IgD-negative memory B cell (primary cell): ENCODE results near the gene BACE1-AS. TPM values are rescaled to one million over a fixed set of nuclear protein-coding genes. Genes with fewer than 3 reads are reported as not detected.
A peak's percentile ranks its signal among the peaks of the same experiment; 100 is the strongest.
"Not testable (repeated sequence)": the region's sequence is repeated elsewhere in the genome, so short reads cannot be mapped to it uniquely, and the experiment has no call there.

Experiments
- H3K27ac Mint-ChIP-seq, 3 donors: one replicate each; pipeline ENCODE4 v1.8.0; 2020 to 2022; ENCODE audit warnings: mild to moderate bottlenecking in 3 of 3, mixed read lengths in 3 of 3, moderate library complexity in 1 of 3
- H3K27me3 Mint-ChIP-seq: one replicate; pipeline ENCODE4 v1.8.0; 2021; ENCODE audit warnings: mixed read lengths
- H3K36me3 Mint-ChIP-seq: one replicate; pipeline ENCODE4 v1.8.0; 2020; ENCODE audit warnings: mild to moderate bottlenecking, mixed read lengths
- H3K4me1 Mint-ChIP-seq, 3 donors: one replicate each; pipeline ENCODE4 v1.8.0; 2020 to 2022; ENCODE audit warnings: mixed read lengths in 3 of 3, mild to moderate bottlenecking in 1 of 3
- H3K4me3 Mint-ChIP-seq, 4 donors: one replicate each; pipeline ENCODE4 v1.8.0; 2020 to 2022; ENCODE audit warnings: mild to moderate bottlenecking in 4 of 4, mixed read lengths in 4 of 4, moderate library complexity in 3 of 4
- H3K9me3 Mint-ChIP-seq, 3 donors: one replicate each; pipeline ENCODE4 v1.8.0; 2020 to 2021; ENCODE audit warnings: mixed read lengths in 3 of 3, mild to moderate bottlenecking in 1 of 3
- polyA plus RNA-seq: library from polyadenylated mRNA; unstranded; fragments of 300-500 nt; fragmentation: Illumina TruSeq; gene quantifications from one replicate; pipeline ENCODE4 v1.2.3, GENCODE V29; 2021

Gene BACE1-AS
- polyA plus RNA-seq, 1 donor from 2014 or later: 0.59 TPM

DNA sequence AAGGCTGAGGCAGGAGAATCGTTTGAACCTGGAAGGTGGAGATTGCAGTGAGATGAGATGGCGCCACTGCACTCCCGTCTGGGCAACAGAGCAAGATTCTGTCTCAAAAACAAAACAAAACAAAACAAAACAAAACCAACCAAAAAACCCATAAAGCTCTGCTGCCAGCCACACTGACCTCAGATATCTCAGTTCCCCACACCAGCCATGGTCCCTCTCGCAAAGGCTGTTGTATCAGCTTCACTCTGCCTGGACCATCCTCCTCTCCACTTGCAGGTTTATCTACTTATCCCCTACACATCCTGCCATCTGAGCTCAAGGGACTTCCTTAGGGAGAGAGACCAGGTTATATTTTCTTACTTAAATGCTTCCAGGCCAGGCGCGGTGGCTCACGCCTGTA, 11.1 kb downstream of the BACE1-AS start:
- Mint-ChIP-seq H3K36me3 (no peaks in the 10 kb centered on the region), H3K4me1 (peaks cover 0 to 4% (median 0%) of the 10 kb centered on the region in 3 donors), H3K27me3 (peaks cover 10% of the 10 kb centered on the region), H3K9me3 (no peaks in the 10 kb centered on the region), H3K4me3 (no peak overlapping the region), H3K27ac (no peak overlapping the region)

DNA sequence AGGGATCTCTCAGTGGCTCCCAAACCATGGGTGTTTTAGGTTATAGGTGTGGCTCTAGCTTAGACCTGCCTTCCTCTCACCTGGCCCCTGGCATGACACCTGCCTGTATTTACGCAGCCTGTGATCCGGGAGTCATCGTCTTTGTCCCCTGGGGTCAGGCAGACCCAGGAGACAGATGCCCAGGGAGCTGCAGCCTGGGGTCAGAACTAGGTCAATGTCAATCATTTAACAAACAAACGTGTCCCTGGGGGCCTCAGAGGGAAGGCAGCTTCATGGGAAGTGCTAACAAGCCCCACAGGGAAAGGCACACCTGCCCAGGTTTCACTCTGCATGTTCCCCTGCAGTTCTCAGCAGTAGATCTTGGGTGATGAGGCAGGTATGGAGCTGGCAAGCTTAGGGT, 12.0 kb downstream of the BACE1-AS start:
- no peak overlapping the region for H3K4me3 Mint-ChIP-seq
- H3K9me3 Mint-ChIP-seq: no peaks in the 10 kb centered on the region
- peaks cover 0 to 4% (median 0%) of the 10 kb centered on the region in 3 donors for H3K4me1 Mint-ChIP-seq
- H3K36me3 Mint-ChIP-seq: no peaks in the 10 kb centered on the region
- H3K27ac Mint-ChIP-seq: no peak overlapping the region
- peaks cover 10% of the 10 kb centered on the region for H3K27me3 Mint-ChIP-seq

DNA sequence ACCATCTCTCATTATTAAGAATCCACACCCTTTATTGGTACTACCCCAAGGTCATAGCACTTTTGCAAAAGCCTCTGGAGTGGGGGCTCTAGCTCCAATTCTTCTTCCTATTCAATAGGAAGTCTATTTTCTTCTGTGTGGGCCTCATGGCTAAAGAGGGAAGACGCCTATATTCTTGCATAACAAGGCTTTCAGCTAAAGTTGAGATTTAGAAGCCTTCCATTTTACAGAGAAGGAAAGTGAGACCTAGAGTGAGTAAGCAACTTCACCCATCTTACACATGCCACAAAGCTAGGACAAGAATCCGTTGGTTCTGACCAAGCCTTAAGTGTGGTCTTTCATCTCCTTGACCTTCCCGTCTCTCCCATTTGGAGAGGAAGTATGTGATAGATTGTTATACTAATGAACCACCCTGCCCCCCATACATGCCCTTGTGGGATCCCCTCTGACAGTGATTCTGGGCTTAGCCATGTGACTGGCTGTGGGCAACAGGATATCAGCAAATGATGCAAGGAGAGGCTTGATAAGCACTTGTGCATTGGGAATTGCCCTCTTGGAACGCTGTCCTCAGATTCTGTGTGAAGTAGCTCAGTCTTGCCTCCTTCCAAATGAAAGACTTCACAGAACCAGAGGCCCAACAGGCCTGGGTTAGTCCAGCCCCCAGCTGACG, 12.6 kb downstream of the BACE1-AS start:
- Mint-ChIP-seq H3K9me3 (no peaks in the 10 kb centered on the region), H3K4me1 (peaks cover 0 to 4% (median 0%) of the 10 kb centered on the region in 3 donors), H3K4me3 (no peak overlapping the region), H3K27ac (no peak overlapping the region), H3K36me3 (no peaks in the 10 kb centered on the region), H3K27me3 (peaks cover 10% of the 10 kb centered on the region)

DNA sequence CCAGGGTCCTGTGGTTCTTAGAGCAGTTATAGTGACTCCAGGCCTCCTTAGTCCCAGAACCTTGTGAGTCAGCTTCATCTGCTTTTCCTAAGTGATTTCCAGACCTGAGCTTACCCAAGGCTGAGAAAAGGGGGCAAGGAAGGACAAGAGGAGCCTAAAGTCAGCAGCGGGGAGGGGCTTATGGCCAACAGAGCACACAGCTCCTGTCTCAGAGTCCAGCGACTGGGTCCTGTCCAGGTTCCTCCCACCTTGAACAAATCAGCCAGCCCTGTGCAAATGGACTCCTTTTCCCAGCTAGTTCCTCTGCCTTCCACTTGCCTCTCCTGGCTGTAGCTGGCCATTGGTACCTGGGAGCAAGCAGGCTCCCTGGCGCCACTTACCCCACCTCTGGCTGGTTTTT, 14.0 kb downstream of the BACE1-AS start:
- Mint-ChIP-seq H3K27ac (no peak overlapping the region), H3K9me3 (no peaks in the 10 kb centered on the region), H3K4me3 (no peak overlapping the region), H3K27me3 (peaks cover 10% of the 10 kb centered on the region), H3K4me1 (peaks cover 0 to 4% (median 0%) of the 10 kb centered on the region in 3 donors), H3K36me3 (no peaks in the 10 kb centered on the region)

DNA sequence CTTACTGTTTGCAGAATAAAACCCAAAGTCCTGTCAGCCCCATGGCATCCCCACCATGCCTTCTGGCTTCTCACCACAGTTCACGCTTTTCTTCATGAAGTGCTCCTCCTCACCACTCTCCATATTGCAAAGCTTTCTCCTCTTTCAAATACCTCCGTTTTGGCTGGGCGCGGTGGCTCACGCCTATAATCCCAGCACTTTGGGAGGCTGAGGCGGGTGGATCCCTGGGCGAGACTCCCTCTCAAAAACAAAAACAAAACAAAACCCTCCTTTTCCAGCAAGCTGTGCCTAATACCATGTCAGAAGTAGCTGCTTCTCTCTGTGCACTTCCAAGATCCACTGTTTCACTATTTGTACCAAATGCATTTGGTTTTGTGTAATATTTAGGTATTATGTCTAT, 18.2 kb downstream of the BACE1-AS start:
- Mint-ChIP-seq H3K4me1 (peaks cover 0 to 1% (median 0%) of the 10 kb centered on the region in 3 donors), H3K4me3 (no peak overlapping the region), H3K27me3 (peaks cover 19% of the 10 kb centered on the region), H3K36me3 (no peaks in the 10 kb centered on the region), H3K9me3 (no peaks in the 10 kb centered on the region), H3K27ac (no peak overlapping the region)

DNA sequence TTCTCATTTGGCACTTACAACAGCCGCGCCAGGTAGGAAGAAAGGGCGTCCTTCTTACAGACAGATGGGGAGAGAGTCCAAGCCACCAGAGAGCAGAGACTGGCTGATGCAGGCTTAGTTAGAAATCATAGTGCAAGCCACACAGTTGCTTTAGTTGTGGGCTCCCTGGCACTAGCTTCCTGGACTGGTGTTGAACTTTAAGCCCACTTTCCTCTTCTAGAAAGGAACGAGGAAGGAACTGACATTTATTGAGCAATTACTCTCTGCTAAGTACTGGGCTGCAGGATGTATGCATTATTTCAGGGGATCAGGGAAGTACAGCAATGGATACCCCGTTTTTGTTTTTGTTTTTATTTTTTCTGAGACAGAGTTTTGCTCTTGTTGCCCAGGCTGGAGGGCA, 21.9 kb downstream of the BACE1-AS start:
- H3K36me3 Mint-ChIP-seq: peaks cover 1% of the 10 kb centered on the region
- H3K4me3 Mint-ChIP-seq: no peak overlapping the region
- peaks cover 30% of the 10 kb centered on the region for H3K27me3 Mint-ChIP-seq
- H3K27ac Mint-ChIP-seq: no peak overlapping the region
- peaks cover 4 to 6% (median 5%) of the 10 kb centered on the region in 3 donors for H3K4me1 Mint-ChIP-seq
- peaks cover 0 to 2% (median 0%) of the 10 kb centered on the region in 3 donors for H3K9me3 Mint-ChIP-seq

DNA sequence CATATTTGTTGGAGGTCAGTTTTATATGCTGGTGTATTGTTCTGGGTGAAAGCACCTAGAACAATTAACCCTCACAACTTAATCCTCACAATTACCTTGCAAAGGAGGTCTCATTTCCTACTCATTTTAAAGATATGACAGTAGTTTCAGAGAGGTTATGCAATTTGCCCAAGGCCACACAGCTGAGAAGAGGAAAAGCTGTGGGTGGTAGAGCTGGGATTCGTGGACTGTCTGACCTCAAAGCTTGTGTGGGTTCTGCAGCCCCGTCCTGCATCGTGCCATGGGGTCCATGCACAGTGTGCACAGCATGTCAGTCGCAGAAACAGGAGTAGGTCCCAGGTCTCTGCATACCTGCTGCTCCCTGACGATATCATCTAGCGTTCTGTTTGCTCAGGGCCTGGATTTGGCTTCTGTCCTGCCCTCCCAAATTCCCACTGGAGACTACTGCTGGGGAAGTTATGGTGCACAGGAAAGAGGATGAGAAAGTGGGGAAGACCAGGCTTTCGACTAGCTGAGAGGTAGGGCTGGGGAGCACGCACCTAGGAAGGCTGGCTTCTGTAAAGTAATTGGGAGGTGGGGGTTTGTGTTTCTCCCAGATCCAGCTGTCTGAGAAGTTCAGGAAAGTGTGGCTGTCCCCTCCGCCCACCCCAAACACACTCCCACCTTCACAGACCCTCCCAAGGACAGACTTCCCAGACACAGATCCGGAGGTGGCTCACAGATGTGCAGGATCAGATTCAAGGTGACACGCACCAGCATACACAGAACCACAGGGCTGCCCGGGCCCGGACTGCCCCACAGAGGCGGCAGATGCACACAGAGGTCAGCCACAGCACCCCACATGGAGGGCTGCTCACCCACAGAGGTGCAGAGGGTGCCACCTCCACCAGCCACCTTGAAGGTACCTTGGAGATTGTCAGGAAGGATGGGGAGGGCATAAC, 23.0 kb downstream of the BACE1-AS start:
- Mint-ChIP-seq H3K9me3 (peaks cover 0 to 2% (median 0%) of the 10 kb centered on the region in 3 donors), H3K4me1 (peaks cover 4 to 6% (median 5%) of the 10 kb centered on the region in 3 donors), H3K4me3 (no peak overlapping the region), H3K27me3 (peaks cover 31% of the 10 kb centered on the region), H3K27ac (no peak overlapping the region), H3K36me3 (peaks cover 1% of the 10 kb centered on the region)

DNA sequence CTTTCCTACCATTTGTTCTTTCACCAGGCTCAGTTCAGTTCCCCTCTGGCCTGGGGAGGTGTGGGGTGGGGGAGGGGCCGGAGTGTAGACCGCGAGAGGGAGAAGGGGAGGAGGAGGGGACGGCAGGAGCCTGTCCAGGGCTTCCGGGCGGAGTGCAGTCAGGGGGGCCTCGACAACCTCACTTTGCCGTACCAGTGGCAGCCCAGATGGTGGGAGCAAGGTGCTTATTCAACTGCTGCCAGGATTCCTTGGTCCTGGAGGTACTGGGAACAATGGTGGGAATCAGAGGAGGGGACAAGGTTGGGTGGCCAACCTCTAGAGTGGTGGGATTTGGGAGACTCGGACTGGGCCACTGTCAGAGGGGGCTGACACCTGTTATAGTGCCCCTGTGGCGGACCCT, 23.7 kb downstream of the BACE1-AS start:
- Mint-ChIP-seq H3K36me3 (peaks cover 1% of the 10 kb centered on the region), H3K4me3 (peak overlapping the region in 2 of 4 donors; percentile 37 to 67), H3K4me1 (peaks cover 4 to 6% (median 5%) of the 10 kb centered on the region in 3 donors), H3K9me3 (peaks cover 0 to 2% (median 0%) of the 10 kb centered on the region in 3 donors), H3K27me3 (peaks cover 31% of the 10 kb centered on the region), H3K27ac (no peak overlapping the region)

DNA sequence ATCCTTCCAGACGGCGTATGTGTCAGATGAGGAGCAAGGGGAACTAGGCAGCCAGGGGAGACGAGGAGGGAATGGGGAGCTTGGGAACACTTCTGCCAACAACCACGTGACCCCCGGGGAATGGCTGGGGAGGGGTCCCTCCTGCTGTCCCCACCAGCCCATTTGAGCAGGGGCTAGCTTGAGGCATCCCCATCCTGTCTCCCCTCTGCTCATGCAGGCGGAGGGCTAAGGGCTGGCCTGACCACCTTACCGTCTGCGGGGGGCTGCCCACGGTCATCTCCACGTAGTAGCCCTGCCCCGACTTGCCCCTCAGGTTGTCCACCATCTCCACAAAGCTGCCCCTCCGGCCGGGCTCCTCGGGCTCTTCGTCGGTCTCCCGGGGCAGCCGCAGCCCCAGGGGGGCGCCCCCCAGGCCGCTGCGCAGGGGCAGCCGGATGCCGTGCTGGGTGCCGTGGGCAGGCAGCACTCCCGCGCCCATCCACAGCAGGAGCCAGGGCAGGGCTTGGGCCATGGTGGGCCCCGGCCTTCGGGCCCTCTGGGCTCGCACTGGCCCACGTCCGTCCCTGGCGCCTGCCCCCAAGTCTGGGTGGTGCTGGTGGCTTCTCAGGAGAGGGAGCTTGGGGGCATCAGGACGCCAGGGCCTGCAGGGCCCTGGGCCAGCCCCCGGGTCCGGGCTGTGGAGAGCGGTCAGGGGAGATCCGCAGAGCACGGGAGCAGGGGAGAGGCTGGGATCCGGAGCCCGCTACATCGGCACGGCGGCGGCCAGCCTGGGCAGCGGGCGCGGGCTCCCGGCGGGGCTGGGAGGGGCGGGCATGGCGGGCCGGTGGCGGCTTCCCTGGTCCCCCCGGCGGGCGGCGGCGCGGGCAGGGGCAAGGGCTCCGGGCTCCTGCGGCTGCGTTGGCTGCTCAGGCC, 24.4 kb downstream of the BACE1-AS start:
- Mint-ChIP-seq H3K9me3 (peaks cover 0 to 2% (median 0%) of the 10 kb centered on the region in 3 donors), H3K27ac (no peak overlapping the region), H3K36me3 (peaks cover 1% of the 10 kb centered on the region), H3K27me3 (peaks cover 31% of the 10 kb centered on the region), H3K4me3 (peak overlapping the region in 3 of 4 donors; percentile 72 to 84 (median 75)), H3K4me1 (peaks cover 4 to 6% (median 5%) of the 10 kb centered on the region in 3 donors)

DNA sequence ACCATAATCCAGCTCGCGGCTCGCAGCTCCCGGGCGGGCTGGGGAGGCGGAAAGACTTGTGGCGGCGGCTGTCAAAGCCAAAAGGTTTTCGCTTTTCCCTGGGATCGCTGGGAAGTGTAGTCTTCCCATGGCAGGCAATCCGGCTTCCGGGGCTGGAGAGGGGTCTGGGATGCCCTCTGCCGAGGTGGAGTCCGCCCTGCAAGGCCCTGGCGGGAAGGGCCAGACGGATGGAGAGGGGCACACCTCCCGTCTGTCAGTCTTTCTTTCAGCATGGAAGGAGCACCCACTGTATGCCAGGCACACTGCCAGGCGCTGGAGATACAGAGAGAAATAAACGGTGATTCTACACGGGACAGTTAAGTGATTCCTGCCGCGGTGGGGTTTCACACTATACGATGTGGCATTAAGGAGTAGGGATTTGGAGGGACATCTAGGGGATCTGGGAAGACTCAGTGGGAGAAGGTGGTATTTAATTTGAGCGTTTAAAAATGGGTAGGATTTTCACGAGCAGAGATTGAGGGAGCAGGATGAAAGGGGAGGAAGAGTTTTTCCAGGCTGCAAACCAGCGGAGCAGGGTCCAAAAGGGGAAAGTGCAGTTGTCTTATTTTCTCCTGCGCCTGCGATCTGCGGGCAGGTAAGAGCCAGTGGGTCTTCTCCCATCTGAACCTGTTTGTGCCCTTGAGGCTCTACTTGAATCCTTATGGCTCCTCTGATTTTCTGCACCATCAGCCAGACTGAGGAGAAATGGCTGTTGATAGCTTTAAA, 25.2 kb downstream of the BACE1-AS start, which contains the start of gene BACE1:
Gene BACE1 (minus strand): TSS at position 60 of the 765 bp plus-strand sequence. CDS start 461 bp downstream, outside the sequence.
- Mint-ChIP-seq H3K36me3 (peaks cover 1% of the 10 kb centered on the region), H3K27me3 (peaks cover 29% of the 10 kb centered on the region), H3K9me3 (peaks cover 0 to 2% (median 0%) of the 10 kb centered on the region in 3 donors), H3K4me1 (peaks cover 4 to 6% (median 5%) of the 10 kb centered on the region in 3 donors), H3K4me3 (peak within 1 kb of the TSS; percentile 36 to 84 (median 74)), H3K27ac (no peak within 1 kb of the TSS)

DNA sequence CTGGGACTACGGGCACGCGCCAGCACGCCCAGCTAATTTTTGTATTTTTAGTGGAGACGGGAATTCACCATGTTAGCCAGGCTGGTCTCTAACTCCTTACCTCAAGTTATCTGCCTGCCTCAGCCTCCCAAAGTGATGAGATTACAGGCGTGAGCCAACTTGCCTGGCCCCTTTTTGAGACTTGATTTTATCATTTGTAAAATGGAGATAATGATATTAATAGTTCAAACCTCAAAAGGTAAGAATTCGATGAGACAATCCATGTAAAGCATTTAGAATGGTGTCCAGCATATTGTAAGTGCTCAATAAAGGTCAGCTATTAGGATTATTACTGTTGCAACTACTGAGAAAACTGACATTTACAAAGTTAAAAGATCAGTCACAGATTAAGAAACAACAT, 27.6 kb downstream of the BACE1-AS start:
- peaks cover 3 to 6% (median 5%) of the 10 kb centered on the region in 3 donors for H3K4me1 Mint-ChIP-seq
- H3K9me3 Mint-ChIP-seq: peaks cover 0 to 2% (median 0%) of the 10 kb centered on the region in 3 donors
- H3K36me3 Mint-ChIP-seq: peaks cover 1% of the 10 kb centered on the region
- H3K27me3 Mint-ChIP-seq: peaks cover 22% of the 10 kb centered on the region
- H3K4me3 Mint-ChIP-seq: no peak overlapping the region
- no peak overlapping the region for H3K27ac Mint-ChIP-seq

DNA sequence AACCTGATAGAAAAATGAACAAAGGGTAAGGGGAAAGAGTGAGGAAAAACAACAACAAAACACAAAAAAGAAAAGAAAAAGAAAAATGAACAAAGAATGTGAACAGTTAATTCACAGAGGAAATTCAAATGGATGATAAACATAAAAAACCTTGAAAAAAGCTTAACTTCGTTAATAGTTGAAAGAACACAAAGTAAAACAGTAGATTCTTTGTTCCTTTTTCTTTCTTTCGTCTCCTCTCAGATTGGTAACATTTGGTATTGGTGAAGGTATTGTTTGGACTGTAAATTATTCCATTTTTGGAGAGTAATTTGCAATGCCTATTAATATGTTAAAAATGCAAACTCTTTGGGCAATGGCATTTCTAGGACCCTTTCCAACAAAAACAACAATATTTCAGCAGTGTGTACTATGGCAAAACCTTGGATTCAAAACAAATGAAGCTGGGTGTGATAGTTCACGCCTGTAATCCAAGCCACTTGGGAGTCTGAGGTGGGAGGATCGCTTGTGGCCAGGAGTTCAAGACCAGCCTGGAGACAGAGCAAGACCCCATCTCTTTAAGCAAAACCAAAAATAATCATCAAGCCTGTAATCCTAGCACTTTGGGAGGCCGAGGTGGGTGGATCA, 28.2 kb downstream of the BACE1-AS start:
- Mint-ChIP-seq H3K4me1 (peaks cover 3 to 6% (median 5%) of the 10 kb centered on the region in 3 donors), H3K4me3 (no peak overlapping the region), H3K9me3 (peaks cover 0 to 2% (median 0%) of the 10 kb centered on the region in 3 donors), H3K27ac (no peak overlapping the region), H3K36me3 (peaks cover 1% of the 10 kb centered on the region), H3K27me3 (peaks cover 17% of the 10 kb centered on the region)

DNA sequence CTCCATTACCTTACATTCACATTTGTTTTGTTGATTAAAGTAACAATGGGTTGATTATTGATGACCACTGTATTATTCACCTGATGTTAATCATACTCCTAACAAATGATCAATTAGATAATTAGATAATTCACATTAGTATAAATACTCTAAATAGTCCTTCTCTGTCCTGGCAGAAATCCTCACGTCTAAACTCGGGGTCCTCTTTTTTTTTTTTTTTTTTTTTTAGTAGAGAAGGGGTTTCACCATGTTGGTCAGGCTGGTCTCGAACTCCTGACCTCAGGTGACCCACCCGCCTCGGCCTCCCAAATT, 36.1 kb downstream of the BACE1-AS start:
- not testable (repeated sequence) for H3K9me3 Mint-ChIP-seq, H3K36me3 Mint-ChIP-seq, H3K27me3 Mint-ChIP-seq, H3K4me1 Mint-ChIP-seq, H3K27ac Mint-ChIP-seq
- H3K4me3 Mint-ChIP-seq: peak overlapping the region in 1 of 4 donors; percentile 51
